ENCODE measurements around the gene JARID2. TPM values are rescaled to one million over a fixed set of nuclear protein-coding genes. Genes with fewer than 3 reads are reported as not detected.

JARID2 gene
- total and polyA plus RNA-seq, 9 of the 15 experiments (the other 6 are each of a cell fraction or from before 2014, with no cell fraction given) = 5.0 to 29.0 (median 15.6) TPM

- TF ChIP-seq ZNF407 (IDR thresholded peaks at IDR 0.05; ENCODE audit: low read depth) (no peak), ARID1B (IDR thresholded peaks at IDR 0.05) (peak; percentile 41), ZBTB5 (IDR thresholded peaks at IDR 0.05) (no peak), TCF7L2 (IDR thresholded peaks at IDR 0.05; ENCODE audit: low read depth, low read length) (no peak), GMEB1 (CRISPR knock-in tag; IDR thresholded peaks at IDR 0.05) (no peak), GTF2F1 (IDR thresholded peaks at IDR 0.05; ENCODE audit: low read depth, low read length) (no peak)
Observed at GRCh38 chr6:15331143-15331542, 85.3 kb downstream of the JARID2 start (continued).

Measured in K562 (cell line).